Ramos (cell line): ENCODE data around the gene CPN2.

ENCODE experiments used
- in situ Hi-C: fragments of 300-500 bp; cut with MboI; formaldehyde crosslinking; loops from one replicate; pipeline ENCODE4 v1.14.3; 2022; ENCODE audit warnings: low sequenced_read_pairs; ENCODE audit not compliant: unreplicated experiment

The CPN2 gene

DNA sequence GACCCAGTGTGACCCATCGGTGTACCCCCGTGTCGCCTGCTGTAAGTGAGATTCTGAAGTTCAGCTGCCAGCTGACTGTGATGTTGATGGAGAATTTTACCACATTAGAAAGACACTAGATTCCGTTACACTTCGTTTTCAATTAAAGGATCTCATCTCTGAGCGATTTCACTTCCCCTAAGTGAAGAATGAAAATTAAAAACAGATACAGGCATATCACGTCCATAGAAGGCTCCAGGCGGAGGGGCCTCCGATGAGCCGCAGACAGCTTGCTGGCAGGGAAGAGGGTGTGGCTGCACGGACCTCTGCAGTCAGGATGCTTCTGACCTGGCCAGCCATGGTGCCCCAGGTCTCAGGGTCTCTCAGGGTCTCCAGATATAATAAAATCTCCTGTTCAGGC, 6.6 kb upstream of the CPN2 start:
- in situ Hi-C loops: no loop called here

DNA sequence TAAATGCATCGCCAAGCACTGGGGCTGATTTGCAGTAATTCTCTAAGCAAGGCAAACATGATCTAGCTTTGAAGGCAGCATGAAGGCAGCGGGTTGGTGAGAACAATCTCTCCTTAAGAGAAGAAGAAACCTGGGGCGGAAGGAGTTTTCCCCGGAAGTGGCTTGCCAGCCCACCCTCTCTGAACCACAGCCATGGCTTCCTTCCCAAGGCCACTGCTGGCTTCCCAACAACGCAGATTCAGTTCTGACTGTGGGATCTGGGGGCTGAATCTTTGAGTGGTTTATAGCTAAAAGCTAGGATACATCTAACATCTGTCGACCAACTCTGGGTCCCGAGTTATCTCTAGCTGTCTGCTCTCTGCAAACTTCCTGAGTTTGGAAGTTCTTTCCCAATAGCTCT, 4.3 kb upstream of the CPN2 start:
- in situ Hi-C loops: no loop called here

DNA sequence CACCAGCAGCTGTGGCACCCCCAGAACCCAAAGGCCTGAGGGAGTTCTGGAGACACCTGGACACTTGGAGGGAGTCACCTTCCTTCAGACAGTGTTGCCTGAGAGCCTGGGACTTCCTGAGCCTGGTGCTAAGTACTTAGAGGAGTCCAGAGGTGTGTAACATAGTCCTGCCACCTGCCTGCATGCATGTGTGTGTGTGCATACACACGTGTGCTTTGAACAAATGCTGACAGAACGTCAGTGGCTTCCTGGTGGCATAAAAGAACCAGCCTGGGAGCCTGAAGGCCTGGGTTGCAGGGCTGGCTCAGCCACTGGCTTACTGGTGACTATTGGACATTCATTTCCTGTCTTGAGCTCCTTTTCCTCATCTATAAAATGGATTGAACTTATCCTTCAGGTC, 3.2 kb upstream of the CPN2 start:
- in situ Hi-C loops: no loop called here

GRCh38 chr3:194352667-194353246, 1.6 kb upstream of the CPN2 start:
- in situ Hi-C loops: no loop called here

DNA sequence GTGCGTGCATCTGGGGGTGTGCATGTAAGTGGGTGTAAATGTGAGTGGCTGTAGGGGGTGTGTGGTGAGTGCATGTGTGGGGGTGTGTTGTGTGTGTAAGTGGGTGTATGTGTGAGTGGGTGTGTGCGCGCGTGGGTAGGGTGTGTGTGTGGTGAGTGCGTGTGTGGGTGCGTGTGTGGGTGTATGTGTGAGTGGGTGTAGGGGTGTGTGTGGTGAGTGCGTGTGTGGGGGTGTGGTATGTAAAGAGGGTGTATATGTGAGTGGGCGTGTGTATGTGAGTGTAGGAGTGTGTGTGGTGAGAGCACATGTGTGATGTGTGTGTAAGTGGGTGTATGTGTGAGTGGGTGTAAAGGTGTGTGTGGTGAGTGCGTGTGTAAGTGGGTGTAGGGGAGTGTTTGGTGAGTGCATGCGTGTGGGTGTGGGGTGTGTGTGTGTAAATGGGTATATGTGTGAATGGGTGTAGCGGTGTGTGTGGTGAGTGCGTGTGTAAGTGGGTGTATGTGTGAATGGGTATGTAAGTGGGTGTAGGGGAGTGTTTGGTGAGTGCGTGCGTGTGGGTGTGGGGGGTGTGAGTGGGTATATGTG, 916 bp upstream of the CPN2 start:
- in situ Hi-C loops: no loop called here

GRCh38 chr3:194350726-194351071, 429 bp downstream of the CPN2 start:
- in situ Hi-C loops: no loop called here

GRCh38 chr3:194348354-194348753, 2.8 kb downstream of the CPN2 start:
- in situ Hi-C loops: no loop called here

DNA sequence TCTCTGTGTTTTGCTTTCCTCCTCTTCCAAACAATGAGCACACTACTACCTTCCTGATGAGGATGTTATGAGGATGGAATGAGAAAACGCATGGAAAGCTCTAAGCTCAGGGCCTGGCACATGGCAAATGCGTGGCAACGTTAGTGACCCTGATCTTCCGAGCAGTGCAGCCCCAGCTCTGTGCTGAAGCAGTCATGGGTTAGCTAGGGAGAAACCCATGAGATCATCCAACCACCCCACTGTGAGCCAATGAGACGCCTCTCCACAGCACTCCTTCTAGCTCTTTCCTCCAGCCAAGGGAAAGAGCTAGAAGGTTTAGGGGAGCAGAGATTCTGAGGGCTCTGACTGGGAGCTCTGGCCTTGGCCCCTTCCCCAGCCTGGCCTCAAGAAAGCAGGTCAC, 4.5 kb downstream of the CPN2 start:
- in situ Hi-C loops: no loop called here

DNA sequence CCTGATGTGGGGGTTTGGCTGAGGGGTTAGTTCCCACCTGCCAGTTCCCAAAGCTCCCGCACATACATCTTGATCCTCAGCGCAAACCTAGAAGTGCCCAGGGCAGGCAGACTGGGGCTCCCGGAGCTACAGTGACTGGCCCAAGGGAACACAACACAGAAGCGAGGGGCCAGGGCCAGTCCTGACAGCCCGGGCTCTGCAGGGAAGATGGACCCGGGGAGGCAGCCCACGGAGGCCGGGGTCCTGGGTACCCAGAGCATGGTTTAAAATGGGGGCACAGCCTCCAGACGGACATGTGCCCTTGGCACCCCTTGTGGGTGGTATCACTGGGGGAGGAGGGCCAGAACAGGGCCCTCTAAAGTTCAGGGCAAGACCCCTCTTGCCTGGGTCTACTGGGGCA, 5.1 kb downstream of the CPN2 start:
- in situ Hi-C loops: no loop called here

GRCh38 chr3:194344012-194344411, 7.1 kb downstream of the CPN2 start:
- in situ Hi-C loops: no loop called here

- in situ Hi-C loops: no loop called here
These were observed 7.6 kb downstream of the CPN2 start for GRCh38 chr3:194343561-194343893.

GRCh38 chr3:194342861-194343560, 8.1 kb downstream of the CPN2 start:
- in situ Hi-C loops: no loop called here

GRCh38 chr3:194340757-194341400, 10.2 kb downstream of the CPN2 start:
- in situ Hi-C loops: no loop called here

GRCh38 chr3:194339840-194340239, 11.3 kb downstream of the CPN2 start:
- in situ Hi-C loops: loop anchor here (10.0 kb wide), 1 partner anchor 255 kb away; no protein-coding TSS in a partner anchor

- in situ Hi-C loops: loop anchor here (10.0 kb wide), 1 partner anchor 255 kb away; no protein-coding TSS in a partner anchor
These were observed 11.8 kb downstream of the CPN2 start for GRCh38 chr3:194339356-194339755.

GRCh38 chr3:194337965-194338753, 13.0 kb downstream of the CPN2 start:
- in situ Hi-C loops: loop anchor here (10.0 kb wide), 1 partner anchor 257 kb away; no protein-coding TSS in a partner anchor

DNA sequence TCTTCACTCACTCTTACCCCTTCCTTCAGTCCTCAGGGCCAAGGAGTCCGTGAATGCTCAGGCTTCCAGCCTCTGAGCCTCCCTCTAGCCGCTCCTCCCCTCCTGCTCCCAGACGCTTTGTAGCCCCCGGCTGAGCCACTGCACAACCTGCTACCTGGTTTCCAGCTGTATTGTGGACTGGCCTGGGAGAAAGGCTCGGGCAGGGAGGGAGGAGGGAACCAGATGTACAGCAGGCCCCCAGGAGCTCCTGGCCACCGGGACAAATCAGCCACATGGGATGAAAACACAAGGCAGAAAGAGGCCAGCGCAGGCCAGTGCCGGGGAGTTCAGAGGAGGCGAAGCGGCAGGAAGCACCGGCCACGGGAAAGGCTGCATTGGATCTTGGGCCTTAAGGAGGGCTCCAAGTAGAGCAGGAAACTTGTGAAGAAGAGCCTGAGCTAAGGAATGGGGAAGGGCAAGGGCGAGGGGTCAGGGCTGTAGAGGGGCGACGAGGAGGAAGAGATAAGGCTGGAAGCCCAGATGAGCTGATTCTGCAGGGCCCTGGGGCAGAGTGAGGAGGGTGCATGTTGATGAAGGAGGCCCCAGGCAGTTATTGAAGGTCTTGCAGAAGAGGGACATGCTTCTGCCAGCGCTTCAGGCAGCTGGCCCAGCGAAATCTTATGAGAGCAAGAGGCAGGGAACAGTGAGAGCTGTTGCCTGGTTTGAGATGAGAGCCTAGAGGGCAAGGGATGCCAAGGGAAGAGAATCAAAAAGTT, 14.3 kb downstream of the CPN2 start:
- in situ Hi-C loops: loop anchor here (10.0 kb wide), 1 partner anchor 258 kb away; no protein-coding TSS in a partner anchor

DNA sequence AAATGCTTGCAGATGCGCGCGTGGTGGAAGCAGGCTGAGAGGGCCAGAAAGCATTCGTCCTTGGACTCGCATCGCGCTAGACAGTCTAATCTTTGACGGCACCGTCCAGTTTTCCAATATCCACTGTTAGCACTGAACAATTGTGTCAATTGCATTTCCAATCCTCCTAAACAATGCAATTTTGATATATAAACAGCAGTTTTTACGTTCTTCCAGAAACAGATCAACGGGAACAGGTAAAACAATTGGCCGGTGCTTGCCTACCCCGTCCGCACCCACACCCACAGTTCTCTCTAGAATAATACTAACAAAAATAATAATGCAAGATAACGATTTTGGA, 17.2 kb downstream of the CPN2 start:
- in situ Hi-C loops: loop anchor here (10.0 kb wide), 1 partner anchor 261 kb away; no protein-coding TSS in a partner anchor

- in situ Hi-C loops: loop anchor here (10.0 kb wide), 1 partner anchor 261 kb away; no protein-coding TSS in a partner anchor
These were observed 17.7 kb downstream of the CPN2 start for GRCh38 chr3:194333212-194333980.
